OCI-LY1 (cell line): ENCODE measurements around the gene ERP44.

ENCODE experiments used
- H2AFZ ChIP-seq: fragments of 200-600 bp; sonication (generic), shearing (Covaris generic); 2 replicates; pipeline ENCODE4 v1.6.0; 2014; ENCODE audit warnings: antibody characterized with exemption, mild to moderate bottlenecking, low read length
- H3F3A ChIP-seq: fragments of 200-600 bp; sonication (generic), shearing (Covaris generic); 2 replicates; pipeline ENCODE4 v1.6.0; 2014; ENCODE audit warnings: mild to moderate bottlenecking, antibody characterized with exemption, low read length, moderate library complexity; ENCODE audit not compliant: insufficient read depth
- H3K27ac ChIP-seq: fragments of 200-600 bp; sonication (generic); 2 replicates; pipeline ENCODE4 v1.5.1; 2014; ENCODE audit warnings: low read length, mixed run types, mild to moderate bottlenecking, low read depth; ENCODE audit not compliant: poor library complexity, severe bottlenecking
- H3K27me3 ChIP-seq: fragments of 200-600 bp; sonication (generic); 2 replicates; pipeline ENCODE4 v1.6.0; 2014; ENCODE audit warnings: antibody characterized with exemption, mild to moderate bottlenecking, low read length, moderate library complexity; ENCODE audit not compliant: insufficient read depth
- H3K36me3 ChIP-seq: fragments of 200-600 bp; sonication (generic); 2 replicates; pipeline ENCODE4 v1.6.1; 2014; ENCODE audit warnings: mild to moderate bottlenecking, antibody characterized with exemption, low read length, moderate library complexity, mixed read lengths; ENCODE audit not compliant: insufficient read depth
- H3K4me1 ChIP-seq: fragments of 200-600 bp; sonication (generic); 2 replicates; pipeline ENCODE4 v1.5.1; 2014; ENCODE audit warnings: mild to moderate bottlenecking, low read length, moderate library complexity; ENCODE audit not compliant: insufficient read depth, severe bottlenecking
- H3K4me2 ChIP-seq: fragments of 200-600 bp; sonication (generic), shearing (Covaris generic); 2 replicates; pipeline ENCODE4 v1.6.1; 2014; ENCODE audit warnings: low read length
- H3K4me3 ChIP-seq: fragments of 200-600 bp; sonication (generic); 2 replicates; pipeline ENCODE4 v1.5.1; 2014; ENCODE audit warnings: low read length, low read depth, mild to moderate bottlenecking, mixed read lengths; ENCODE audit not compliant: poor library complexity, severe bottlenecking
- H3K79me2 ChIP-seq: fragments of 200-600 bp; shearing (Covaris generic); 2 replicates; pipeline ENCODE4 v1.6.1; 2016; ENCODE audit warnings: mixed run types, low read length, mixed read lengths; ENCODE audit not compliant: insufficient read depth
- H3K9ac ChIP-seq: fragments of 200-600 bp; sonication (generic), shearing (Covaris generic); 2 replicates; pipeline ENCODE4 v1.6.1; 2014; ENCODE audit warnings: mild to moderate bottlenecking, low read length, mixed read lengths
- H3K9me2 ChIP-seq: fragments of 200-600 bp; sonication (generic), shearing (Covaris generic); 2 replicates; pipeline ENCODE4 v1.6.1; 2014; ENCODE audit warnings: low read depth, mild to moderate bottlenecking, low read length, mixed read lengths
- H3K9me3 ChIP-seq: fragments of 200-600 bp; shearing (Covaris generic); 2 replicates; pipeline ENCODE4 v1.6.1; 2014; ENCODE audit warnings: low read length, mixed read lengths
- H4K20me1 ChIP-seq: fragments of 200-600 bp; sonication (generic), shearing (Covaris generic); 2 replicates; pipeline ENCODE4 v1.6.0; 2016; ENCODE audit warnings: mild to moderate bottlenecking, low read length; ENCODE audit not compliant: insufficient read depth
- EZH2 ChIP-seq: fragments of 200-600 bp; sonication (generic), shearing (Covaris generic); IDR thresholded peaks from 2 replicates; pipeline ENCODE4 v1.8.0; 2017; ENCODE audit warnings: borderline replicate concordance, mixed run types, mild to moderate bottlenecking, antibody characterized with exemption, low read length, moderate library complexity, mixed read lengths
- TF ChIP-seq, protein P1 (sequence below): fragments of 200-600 bp; sonication (generic), shearing (Covaris generic); IDR thresholded peaks from 2 replicates; pipeline ENCODE4 v1.5.1; 2017; ENCODE audit warnings: mild to moderate bottlenecking, antibody characterized with exemption, low read length, moderate library complexity, mixed read lengths

ERP44 gene

GRCh38 chr9:99977033-99977792, 121.6 kb downstream of the ERP44 start:
- H3F3A ChIP-seq = no peaks in the 10 kb centered on the region
- H3K4me3 ChIP-seq = no peak overlapping the region
- no peaks in the 10 kb centered on the region for H3K9me2 ChIP-seq
- no peak overlapping the region for H2AFZ ChIP-seq
- H3K4me1 ChIP-seq = no peaks in the 10 kb centered on the region
- TF ChIP-seq, protein P1, sequence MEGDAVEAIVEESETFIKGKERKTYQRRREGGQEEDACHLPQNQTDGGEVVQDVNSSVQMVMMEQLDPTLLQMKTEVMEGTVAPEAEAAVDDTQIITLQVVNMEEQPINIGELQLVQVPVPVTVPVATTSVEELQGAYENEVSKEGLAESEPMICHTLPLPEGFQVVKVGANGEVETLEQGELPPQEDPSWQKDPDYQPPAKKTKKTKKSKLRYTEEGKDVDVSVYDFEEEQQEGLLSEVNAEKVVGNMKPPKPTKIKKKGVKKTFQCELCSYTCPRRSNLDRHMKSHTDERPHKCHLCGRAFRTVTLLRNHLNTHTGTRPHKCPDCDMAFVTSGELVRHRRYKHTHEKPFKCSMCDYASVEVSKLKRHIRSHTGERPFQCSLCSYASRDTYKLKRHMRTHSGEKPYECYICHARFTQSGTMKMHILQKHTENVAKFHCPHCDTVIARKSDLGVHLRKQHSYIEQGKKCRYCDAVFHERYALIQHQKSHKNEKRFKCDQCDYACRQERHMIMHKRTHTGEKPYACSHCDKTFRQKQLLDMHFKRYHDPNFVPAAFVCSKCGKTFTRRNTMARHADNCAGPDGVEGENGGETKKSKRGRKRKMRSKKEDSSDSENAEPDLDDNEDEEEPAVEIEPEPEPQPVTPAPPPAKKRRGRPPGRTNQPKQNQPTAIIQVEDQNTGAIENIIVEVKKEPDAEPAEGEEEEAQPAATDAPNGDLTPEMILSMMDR = no peak
- TF ChIP-seq EZH2 = no peak
- H4K20me1 ChIP-seq = no peaks in the 10 kb centered on the region
- no peaks in the 10 kb centered on the region for H3K79me2 ChIP-seq
- no peaks in the 10 kb centered on the region for H3K27me3 ChIP-seq
- H3K9me3 ChIP-seq = no peaks in the 10 kb centered on the region
- H3K27ac ChIP-seq = no peak overlapping the region
- H3K4me2 ChIP-seq = no peak overlapping the region
- H3K36me3 ChIP-seq = no peaks in the 10 kb centered on the region
- no peak overlapping the region for H3K9ac ChIP-seq

GRCh38 chr9:99973455-99973854, 125.3 kb downstream of the ERP44 start:
- no peaks in the 10 kb centered on the region for H3K27me3 ChIP-seq
- H3K27ac ChIP-seq = no peak overlapping the region
- no peak overlapping the region for H2AFZ ChIP-seq
- no peaks in the 10 kb centered on the region for H3K9me3 ChIP-seq
- no peaks in the 10 kb centered on the region for H3K9me2 ChIP-seq
- peaks cover 11% of the 10 kb centered on the region; the same call in 1 of the 2 replicates for H3K36me3 ChIP-seq
- no peaks in the 10 kb centered on the region for H4K20me1 ChIP-seq
- H3K9ac ChIP-seq = no peak overlapping the region
- H3K4me1 ChIP-seq = no peaks in the 10 kb centered on the region
- H3K79me2 ChIP-seq = no peaks in the 10 kb centered on the region
- no peak overlapping the region for H3K4me2 ChIP-seq
- H3K4me3 ChIP-seq = no peak overlapping the region
- TF ChIP-seq, protein P1 = no peak
- no peak for TF ChIP-seq EZH2
- H3F3A ChIP-seq = no peaks in the 10 kb centered on the region

DNA sequence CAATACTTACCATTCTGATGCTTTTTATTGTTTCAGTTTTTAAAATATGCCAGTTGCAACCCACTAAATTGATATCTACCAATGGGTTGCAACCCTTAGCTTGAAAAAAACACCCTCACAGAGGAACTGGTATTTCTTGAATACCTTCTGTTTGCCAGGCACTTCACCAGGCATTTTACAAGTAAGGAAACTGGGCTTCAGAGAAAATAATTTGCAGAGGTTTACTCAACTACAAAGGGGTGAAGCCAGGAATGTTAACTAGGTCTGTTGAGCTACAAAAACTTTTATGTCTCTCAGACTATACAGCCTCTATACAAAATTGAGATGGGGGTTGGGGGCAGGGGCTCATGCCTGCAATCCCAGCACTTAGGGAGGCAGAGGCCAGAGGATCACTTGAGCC, 127.4 kb downstream of the ERP44 start:
- Histone ChIP-seq H3K27me3 (no peaks in the 10 kb centered on the region), H3K36me3 (peaks cover 13% of the 10 kb centered on the region; the same call in 1 of the 2 replicates), H3K4me2 (no peak overlapping the region), H3K27ac (no peak overlapping the region), H3F3A (no peaks in the 10 kb centered on the region), H3K9ac (no peak overlapping the region), H3K4me3 (no peak overlapping the region), H3K9me2 (no peaks in the 10 kb centered on the region), H2AFZ (no peak overlapping the region), H4K20me1 (no peaks in the 10 kb centered on the region), H3K79me2 (no peaks in the 10 kb centered on the region), H3K4me1 (no peaks in the 10 kb centered on the region), H3K9me3 (no peaks in the 10 kb centered on the region)
- TF ChIP-seq, protein P1 = no peak
- TF ChIP-seq EZH2 = no peak
